ENCODE data around the gene LCN2. TPM values are rescaled to one million over a fixed set of nuclear protein-coding genes. Genes with fewer than 3 reads are reported as not detected.

The LCN2 gene
- total RNA-seq (2021) (not detected in 2 replicates), Bru-seq, nascent RNA (not detected), BruChase-seq, experiment 1, labeled RNA remaining after a 2-hour chase (not detected), BruChase-seq, experiment 2, labeled RNA remaining after a 6-hour chase (not detected)
- long read RNA-seq, result 0 reads

DNA sequence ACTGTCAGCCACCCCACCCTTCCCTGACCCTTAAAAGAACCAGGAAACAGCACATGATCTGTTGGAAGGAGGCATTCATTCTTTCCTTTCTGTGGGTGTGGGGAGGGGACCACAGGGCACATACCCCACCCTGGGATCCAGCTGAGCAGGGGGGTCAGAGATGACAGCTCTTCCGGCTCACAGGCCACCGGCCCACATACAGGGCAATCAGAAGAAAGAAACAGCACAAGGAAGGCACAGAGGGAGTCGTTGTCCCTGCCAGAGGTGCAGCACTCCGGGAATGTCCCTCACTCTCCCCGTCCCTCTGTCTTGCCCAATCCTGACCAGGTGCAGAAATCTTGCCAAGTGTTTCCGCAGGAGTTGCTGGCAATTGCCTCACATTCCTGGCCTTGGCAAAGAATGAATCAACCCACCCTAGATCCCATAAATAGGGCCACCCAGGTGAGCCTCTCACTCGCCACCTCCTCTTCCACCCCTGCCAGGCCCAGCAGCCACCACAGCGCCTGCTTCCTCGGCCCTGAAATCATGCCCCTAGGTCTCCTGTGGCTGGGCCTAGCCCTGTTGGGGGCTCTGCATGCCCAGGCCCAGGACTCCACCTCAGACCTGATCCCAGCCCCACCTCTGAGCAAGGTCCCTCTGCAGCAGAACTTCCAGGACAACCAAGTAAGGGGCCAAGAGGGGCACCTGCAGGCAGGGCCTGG lies at the start of gene LCN2:
LCN2 (plus strand) TSS at position 453 of the 701 bp plus-strand sequence; CDS start at position 526, 73 bp downstream.
- TF ChIP-seq, protein P1, sequence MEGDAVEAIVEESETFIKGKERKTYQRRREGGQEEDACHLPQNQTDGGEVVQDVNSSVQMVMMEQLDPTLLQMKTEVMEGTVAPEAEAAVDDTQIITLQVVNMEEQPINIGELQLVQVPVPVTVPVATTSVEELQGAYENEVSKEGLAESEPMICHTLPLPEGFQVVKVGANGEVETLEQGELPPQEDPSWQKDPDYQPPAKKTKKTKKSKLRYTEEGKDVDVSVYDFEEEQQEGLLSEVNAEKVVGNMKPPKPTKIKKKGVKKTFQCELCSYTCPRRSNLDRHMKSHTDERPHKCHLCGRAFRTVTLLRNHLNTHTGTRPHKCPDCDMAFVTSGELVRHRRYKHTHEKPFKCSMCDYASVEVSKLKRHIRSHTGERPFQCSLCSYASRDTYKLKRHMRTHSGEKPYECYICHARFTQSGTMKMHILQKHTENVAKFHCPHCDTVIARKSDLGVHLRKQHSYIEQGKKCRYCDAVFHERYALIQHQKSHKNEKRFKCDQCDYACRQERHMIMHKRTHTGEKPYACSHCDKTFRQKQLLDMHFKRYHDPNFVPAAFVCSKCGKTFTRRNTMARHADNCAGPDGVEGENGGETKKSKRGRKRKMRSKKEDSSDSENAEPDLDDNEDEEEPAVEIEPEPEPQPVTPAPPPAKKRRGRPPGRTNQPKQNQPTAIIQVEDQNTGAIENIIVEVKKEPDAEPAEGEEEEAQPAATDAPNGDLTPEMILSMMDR (conservative IDR thresholded peaks at IDR 0.05; ENCODE audit: low read depth, low read length), result no peak
- TF ChIP-seq EZH2 (IDR thresholded peaks at IDR 0.05; ENCODE audit: borderline replicate concordance, low read depth, low read length, poor library complexity, severe bottlenecking), result no peak
- intact Hi-C loops (cut with micrococcal nuclease; ENCODE audit: unreplicated experiment), result no loop called here
- ChIA-PET POLR2A (ENCODE audit: low non-redundant PET) (no interaction called here), CTCF (no interaction called here)
- no TSS peak for BruUV-seq (replicated peaks)
- no peaks in the 10 kb centered on the region for H3K36me3 ChIP-seq (ENCODE audit: insufficient read depth, low read length, poor library complexity, severe bottlenecking)
- H3K27ac ChIP-seq (ENCODE audit: low read depth, low read length, poor library complexity, severe bottlenecking), result no peak within 1 kb of the TSS
- no peaks in the 10 kb centered on the region for H3K9me3 ChIP-seq (ENCODE audit: low read depth, low read length, poor library complexity, severe bottlenecking)
- DNase-seq (ENCODE audit: low spot score), result no peak
- H3K4me3 ChIP-seq (ENCODE audit: low read depth, low read length, poor library complexity, severe bottlenecking), result no peak within 1 kb of the TSS
- H3K4me1 ChIP-seq (ENCODE audit: insufficient read depth, low read length, poor library complexity, severe bottlenecking), result no peaks in the 10 kb centered on the region
- H3K27me3 ChIP-seq (replicated peaks; ENCODE audit: insufficient read depth, low read depth, low read length, poor library complexity), result no peaks in the 10 kb centered on the region

- DNase-seq (ENCODE audit: low spot score), result no peak
- TF ChIP-seq, protein P1 (conservative IDR thresholded peaks at IDR 0.05; ENCODE audit: low read depth, low read length), result no peak
- no peak for TF ChIP-seq EZH2 (IDR thresholded peaks at IDR 0.05; ENCODE audit: borderline replicate concordance, low read depth, low read length, poor library complexity, severe bottlenecking)
- ChIA-PET CTCF (no interaction called here), POLR2A (ENCODE audit: low non-redundant PET) (no interaction called here)
- Histone ChIP-seq H3K27ac (ENCODE audit: low read depth, low read length, poor library complexity, severe bottlenecking) (peak overlapping the region; percentile 35), H3K27me3 (replicated peaks; ENCODE audit: insufficient read depth, low read depth, low read length, poor library complexity) (no peaks in the 10 kb centered on the region), H3K9me3 (ENCODE audit: low read depth, low read length, poor library complexity, severe bottlenecking) (no peaks in the 10 kb centered on the region), H3K4me3 (ENCODE audit: low read depth, low read length, poor library complexity, severe bottlenecking) (no peak overlapping the region), H3K36me3 (ENCODE audit: insufficient read depth, low read length, poor library complexity, severe bottlenecking) (peaks cover 38% of the 10 kb centered on the region), H3K4me1 (ENCODE audit: insufficient read depth, low read length, poor library complexity, severe bottlenecking) (peaks cover 33% of the 10 kb centered on the region)
- intact Hi-C loops (cut with micrococcal nuclease; ENCODE audit: unreplicated experiment), result no loop called here
- BruUV-seq (replicated peaks), result no TSS peak
Observed at GRCh38 chr9:128099932-128100491, 49.2 kb upstream of the LCN2 start.

DNA sequence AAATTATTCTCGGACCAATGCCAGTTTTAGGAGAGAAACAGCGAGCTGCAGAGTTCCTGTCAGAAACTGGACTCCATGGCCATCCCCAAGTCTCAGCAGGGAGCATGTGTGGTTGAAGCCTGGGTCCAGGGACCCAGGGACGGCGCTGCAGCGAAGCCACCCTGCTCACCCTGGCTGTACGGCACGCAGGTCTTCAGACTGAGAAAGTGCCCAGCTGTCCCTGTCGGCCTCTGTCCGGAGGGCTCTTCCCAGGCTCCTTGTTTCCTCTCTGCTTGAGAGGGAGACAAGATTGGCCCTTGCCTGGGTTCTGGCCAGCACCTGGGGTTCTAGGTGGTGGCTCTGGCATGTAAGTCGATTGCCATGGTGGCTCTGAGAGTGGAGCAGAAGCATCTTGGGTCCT lies 48.7 kb upstream of the LCN2 start:
- POLR2A ChIA-PET (ENCODE audit: low non-redundant PET), result no interaction called here
- CTCF ChIA-PET, result interaction anchor here (1.1 kb wide), 1 partner anchor 17 kb away, joined by 5 read pairs; no protein-coding TSS in a partner anchor
- no peaks in the 10 kb centered on the region for H3K9me3 ChIP-seq (ENCODE audit: low read depth, low read length, poor library complexity, severe bottlenecking)
- peaks cover 28% of the 10 kb centered on the region for H3K4me1 ChIP-seq (ENCODE audit: insufficient read depth, low read length, poor library complexity, severe bottlenecking)
- intact Hi-C loops (cut with micrococcal nuclease; ENCODE audit: unreplicated experiment), result no loop called here
- peaks cover 42% of the 10 kb centered on the region for H3K36me3 ChIP-seq (ENCODE audit: insufficient read depth, low read length, poor library complexity, severe bottlenecking)
- BruUV-seq (replicated peaks), result no TSS peak
- TF ChIP-seq, protein P1 (conservative IDR thresholded peaks at IDR 0.05; ENCODE audit: low read depth, low read length), result no peak
- no peak for TF ChIP-seq EZH2 (IDR thresholded peaks at IDR 0.05; ENCODE audit: borderline replicate concordance, low read depth, low read length, poor library complexity, severe bottlenecking)
- H3K4me3 ChIP-seq (ENCODE audit: low read depth, low read length, poor library complexity, severe bottlenecking), result no peak overlapping the region
- no peaks in the 10 kb centered on the region for H3K27me3 ChIP-seq (replicated peaks; ENCODE audit: insufficient read depth, low read depth, low read length, poor library complexity)
- H3K27ac ChIP-seq (ENCODE audit: low read depth, low read length, poor library complexity, severe bottlenecking), result peak overlapping the region; percentile 35
- DNase-seq (ENCODE audit: low spot score), result no peak
